GM20431 (cell line): Measurements from ENCODE around the gene KCNG2.
"Not testable (repeated sequence)": the region's sequence is repeated elsewhere in the genome, so short reads cannot be mapped to it uniquely, and the experiment has no call there.

ENCODE experiments used
- in situ Hi-C: fragments of 300-500 bp; cut with MseI, MboI; formaldehyde crosslinking; loops from one replicate; pipeline ENCODE4 v1.15.0; 2020; ENCODE audit warnings: low sequenced_read_pairs; ENCODE audit not compliant: unreplicated experiment

KCNG2 gene

DNA sequence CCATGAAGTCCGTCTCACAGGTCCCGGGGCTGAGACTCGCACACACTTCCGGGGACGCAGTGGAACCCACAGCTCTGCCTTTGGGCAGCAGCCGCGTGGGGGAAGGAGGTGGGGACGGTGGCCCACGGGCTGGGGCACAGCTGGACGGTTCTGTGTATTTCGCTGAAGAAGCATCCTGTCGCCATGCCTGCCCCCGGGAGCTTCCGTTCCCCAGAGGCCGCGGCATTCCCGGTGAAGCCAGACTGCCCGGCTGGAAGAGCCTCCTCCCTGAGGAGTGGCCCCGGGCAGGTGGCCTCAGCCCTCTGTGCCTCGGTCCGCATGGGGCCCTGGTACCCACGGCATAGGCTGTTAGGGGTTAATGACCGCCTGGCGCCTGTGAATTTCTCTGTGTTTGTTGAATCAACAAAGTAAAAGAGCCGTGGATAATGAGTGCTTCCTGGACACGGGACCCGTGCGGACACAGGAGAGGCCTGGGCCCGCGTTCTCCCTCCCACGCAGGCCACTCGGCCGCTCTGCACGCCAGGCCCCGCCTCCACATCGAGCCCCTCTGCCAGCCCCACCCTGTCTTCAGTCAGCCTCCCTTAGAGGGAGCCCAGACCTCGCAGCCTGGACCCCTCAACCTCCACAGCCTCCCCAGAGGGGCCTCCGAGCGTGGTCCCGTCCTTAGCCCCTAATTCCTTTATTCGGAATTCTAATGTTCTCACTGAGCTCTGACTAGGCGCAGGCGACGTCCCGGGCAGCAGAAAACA, 51.0 kb downstream of the KCNG2 start:
- in situ Hi-C loops: no loop called here

DNA sequence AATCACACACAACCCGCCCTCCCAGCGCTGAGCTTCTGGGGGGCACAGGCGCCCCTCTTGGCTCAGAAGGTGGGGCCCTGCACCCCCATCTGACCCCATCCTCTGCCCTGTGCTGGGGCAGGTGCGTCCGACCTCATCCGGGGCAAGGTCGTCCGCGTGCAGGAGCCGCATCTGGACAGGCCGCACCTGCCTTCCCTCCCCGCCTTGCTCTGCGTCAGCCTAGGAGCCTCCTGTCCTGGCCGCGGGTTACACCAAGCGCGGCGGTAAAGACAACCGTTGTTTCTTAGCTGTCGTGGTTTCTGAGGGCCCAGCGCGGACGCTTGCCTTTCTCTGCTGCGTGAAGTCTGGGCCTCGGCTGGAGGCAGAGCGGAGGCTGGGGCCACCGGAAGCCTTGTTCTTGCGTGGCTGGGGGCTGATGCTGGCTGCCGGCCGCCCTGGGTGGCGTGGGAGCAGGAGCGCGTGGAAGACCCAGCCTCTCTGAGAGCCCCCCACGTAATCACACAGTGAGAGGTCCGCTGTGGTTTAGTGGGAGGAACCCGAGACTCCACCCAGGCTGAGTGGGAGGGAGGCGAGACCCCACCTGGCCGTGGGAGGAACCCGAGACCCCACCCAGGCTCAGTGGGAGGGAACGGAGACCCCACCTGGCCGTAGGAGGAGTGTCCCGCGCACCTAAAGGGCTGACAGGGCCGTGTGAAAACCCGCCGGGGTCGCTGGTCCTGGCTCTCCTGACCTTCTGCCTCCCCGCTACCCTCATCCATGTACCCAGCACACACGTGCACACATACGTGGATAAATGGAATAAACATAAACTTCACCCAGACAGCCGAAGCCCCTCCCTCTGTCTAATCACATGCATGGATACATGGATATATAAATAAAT, 51.8 kb downstream of the KCNG2 start:
- in situ Hi-C loops: no loop called here

DNA sequence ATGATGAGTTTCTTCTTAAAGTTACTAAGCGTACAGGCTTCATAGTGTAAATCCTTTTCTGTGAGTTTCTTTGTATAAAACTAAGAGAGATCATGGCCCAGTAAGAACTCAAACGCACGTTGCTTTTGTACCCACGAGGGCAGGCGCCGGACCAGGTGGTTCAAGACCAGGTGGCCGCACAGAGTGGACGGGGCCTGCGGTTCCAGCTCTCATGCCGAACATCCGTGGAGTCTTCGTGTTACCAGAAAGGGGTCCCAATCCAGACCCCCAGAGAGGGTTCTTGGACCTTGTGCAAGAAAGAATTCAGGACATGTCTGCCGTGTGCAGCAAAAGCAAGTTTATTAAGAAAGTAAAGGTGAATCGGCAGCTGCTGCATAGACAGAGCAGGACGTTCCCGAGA, 53.0 kb downstream of the KCNG2 start:
- in situ Hi-C loops: no loop called here

- in situ Hi-C loops: no loop called here
Measured at GRCh38 chr18:79851489-79851888, 53.8 kb downstream of the KCNG2 start.

DNA sequence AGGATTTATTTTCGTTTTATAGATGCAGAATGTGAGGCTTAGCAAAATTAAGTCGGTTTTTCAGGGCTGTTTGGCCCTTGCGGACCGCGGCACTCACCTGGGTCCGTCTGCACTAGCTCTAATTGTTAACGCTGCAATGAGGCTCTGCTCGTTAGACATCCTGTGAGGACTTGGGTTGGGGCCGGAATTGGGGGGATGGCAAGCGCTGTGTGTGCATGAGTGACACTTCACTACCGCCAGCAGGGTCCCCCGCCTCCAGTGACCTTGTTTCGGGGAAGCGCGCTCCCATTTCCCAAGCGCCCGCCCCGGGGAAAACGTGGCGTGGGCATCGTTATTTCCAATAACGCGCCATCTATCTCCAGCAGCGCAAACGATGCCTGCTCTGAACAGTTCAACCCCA, 54.2 kb downstream of the KCNG2 start:
- in situ Hi-C loops: no loop called here

DNA sequence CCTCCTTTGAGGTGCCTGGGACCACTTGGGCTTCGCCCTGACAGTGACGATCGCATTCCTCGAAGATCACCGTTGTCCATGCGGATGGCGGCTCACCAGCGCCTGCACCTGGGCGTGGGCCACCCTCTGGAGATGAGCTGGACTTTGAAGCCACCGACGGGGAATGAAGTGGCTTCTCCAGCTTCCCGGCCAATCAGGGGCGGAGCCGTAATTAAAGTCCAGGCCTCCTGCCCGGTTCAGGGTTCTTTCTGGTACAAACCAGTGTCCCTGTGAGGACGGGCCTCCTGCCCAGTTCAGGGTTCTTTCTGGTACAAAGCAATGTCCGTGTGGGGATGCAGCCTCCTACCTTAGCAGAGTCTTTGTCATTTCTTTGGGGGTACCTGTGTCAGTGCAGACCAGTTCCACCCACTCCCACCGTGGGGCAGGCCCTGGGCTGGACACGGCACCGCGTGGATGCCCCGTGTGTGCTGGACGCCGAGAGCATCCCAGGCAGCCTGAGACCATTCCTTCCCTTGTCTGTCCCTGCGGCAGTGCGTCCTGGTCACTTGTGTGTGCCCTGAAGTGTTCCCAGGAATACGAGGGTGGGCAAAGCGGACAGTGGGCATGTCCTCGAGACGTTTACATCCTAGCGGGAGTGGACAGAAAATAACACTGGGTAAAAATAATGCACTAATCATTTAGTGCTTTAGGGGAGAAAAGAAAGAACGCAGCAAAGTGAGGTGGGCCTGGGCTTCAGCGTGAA, 55.0 kb downstream of the KCNG2 start:
- in situ Hi-C loops: no loop called here

GRCh38 chr18:79853303-79853992, 55.7 kb downstream of the KCNG2 start:
- in situ Hi-C loops: no loop called here

GRCh38 chr18:79853993-79854364, 56.2 kb downstream of the KCNG2 start:
- in situ Hi-C loops: no loop called here

DNA sequence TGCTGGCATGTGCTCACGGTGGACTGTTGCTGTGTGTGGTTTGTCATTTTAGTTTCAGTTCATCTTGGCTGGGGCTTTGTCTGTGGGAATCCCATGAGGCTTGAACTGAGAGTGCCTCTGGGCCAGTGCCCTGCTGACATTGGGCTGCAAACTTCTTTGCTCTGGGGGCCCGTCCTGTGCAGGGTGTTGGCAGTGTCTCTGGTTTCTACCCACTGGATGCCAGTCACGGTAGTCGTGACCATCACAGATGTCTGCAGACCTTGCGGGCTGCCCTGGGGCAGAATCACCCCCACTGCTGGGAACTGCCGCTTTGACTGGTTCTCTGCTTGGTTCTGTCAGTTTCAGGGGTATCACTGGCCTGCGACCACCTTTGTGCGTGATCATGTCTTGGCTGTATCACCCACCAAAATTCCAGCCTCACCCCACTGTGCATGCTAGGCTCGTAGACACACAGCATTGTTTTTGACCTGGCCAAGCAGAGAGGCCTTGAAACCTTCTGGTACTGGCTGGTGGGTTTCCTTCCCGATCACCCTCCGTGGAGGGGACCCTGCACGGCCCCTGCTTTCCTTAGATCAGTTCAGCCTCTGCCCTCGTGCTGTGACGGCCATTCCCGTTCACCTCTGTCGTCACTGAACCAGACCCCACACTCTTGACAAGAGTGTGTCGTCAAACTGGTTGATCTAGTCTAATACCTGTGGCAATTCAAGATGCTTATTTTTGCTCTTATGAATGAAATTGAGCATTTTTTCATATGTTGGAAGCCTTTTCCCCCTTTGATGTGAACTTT, 57.6 kb downstream of the KCNG2 start:
- in situ Hi-C loops: no loop called here

- in situ Hi-C loops: no loop called here
Measured at GRCh38 chr18:79856119-79857007, 58.6 kb downstream of the KCNG2 start.

DNA sequence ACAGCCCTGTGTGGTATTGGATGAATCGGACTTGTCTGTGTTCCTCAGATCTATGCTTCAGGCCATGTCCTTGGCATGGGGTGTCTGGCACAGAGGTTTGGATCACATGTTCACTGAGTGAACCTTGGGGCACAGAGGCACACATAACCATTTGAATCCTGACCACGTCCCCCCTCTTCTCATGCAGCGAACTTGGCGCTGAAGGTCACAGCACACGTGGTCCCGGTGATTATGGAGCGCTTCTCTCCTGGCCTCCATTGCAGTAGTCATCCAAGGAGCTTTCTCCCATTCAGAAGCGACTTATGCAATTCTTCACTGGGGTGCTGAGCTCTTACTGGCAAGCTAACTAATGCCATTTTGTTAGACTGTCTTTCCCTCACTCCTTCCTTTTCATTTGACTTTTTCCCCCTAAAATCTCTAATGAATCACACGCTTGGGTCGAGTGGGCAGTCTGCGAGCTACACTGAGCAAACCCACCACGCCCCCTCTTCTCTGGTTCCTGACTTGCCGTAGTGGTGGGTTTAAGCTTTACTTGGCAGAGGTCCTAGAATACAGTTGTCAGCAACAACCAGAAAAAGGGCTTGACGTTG, 59.4 kb downstream of the KCNG2 start:
- in situ Hi-C loops: no loop called here

DNA sequence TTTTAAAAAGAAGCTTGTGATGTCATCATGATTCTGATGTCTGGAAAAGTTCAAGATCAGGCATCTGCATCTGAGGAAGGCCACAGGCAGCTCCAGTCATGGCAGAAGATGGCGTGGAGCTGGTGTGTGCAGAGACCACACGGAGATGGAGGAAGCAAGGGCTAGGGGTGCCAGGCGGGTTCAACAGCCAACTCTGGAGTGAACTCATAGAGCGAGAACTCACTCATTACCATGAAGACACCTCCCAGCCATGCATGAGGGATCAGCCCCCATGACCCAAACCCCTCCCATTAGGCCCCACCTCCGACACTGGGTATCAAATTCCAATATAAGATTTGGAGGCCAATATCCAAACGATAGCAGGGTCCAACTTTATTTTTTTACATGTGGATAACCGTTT, 61.6 kb downstream of the KCNG2 start:
- in situ Hi-C loops: no loop called here

- in situ Hi-C loops: no loop called here
Measured at GRCh38 chr18:79861687-79862086, 63.9 kb downstream of the KCNG2 start.

GRCh38 chr18:79862562-79862961, 64.8 kb downstream of the KCNG2 start:
- in situ Hi-C loops: no loop called here

GRCh38 chr18:79863161-79864005, 65.6 kb downstream of the KCNG2 start:
- in situ Hi-C loops: no loop called here

GRCh38 chr18:79864006-79864725, 66.4 kb downstream of the KCNG2 start:
- in situ Hi-C loops: no loop called here

DNA sequence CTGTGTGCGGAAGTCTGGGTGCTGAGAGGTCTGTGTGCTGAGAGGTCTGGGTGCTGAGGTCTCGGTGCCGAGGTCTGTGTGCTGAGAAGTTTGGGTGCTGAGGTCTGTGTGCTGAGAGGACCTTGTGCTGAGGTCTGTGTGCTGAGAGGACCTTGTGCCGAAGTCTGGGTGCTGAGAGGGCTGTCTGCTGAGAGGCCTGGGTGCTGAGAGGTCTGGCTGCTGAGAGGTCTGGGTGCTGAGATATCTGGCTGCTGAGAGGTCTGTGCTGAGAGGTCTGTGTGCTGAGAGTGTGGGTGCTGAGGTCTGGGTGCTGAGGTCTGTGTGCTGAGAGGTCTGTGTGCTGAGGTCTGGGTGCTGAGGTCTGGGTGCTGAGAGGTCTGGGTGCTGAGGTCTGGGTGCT, 67.2 kb downstream of the KCNG2 start:
- in situ Hi-C loops: not testable (repeated sequence)
